Peyer's patch (tissue), 4 donors: ENCODE results near the gene SEMA5A. TPM values are rescaled to one million over a fixed set of nuclear protein-coding genes. Genes with fewer than 3 reads are reported as not detected.

Source experiments
- DNase-seq, 3 donors: peaks; one replicate each; pipeline ENCODE4 v3.0.0-alpha.2; 2017 to 2019
- H3K27ac ChIP-seq, 4 donors: fragments of 200-600 bp; sonication (generic); one replicate each; pipeline ENCODE4 v1.5.1; 2016 to 2019
- H3K27me3 ChIP-seq, 2 donors: fragments of 200-600 bp; sonication (generic); one replicate each; pipeline ENCODE4 v1.5.1; 2019
- H3K36me3 ChIP-seq, 3 donors: fragments of 200-600 bp; sonication (generic); one replicate each; pipeline ENCODE4 v1.5.1; 2016 to 2019
- H3K4me1 ChIP-seq, 4 donors: fragments of 200-600 bp; sonication (generic); one replicate each; pipeline ENCODE4 v1.5.1; 2016 to 2019
- H3K4me3 ChIP-seq, 4 donors: fragments of 200-600 bp; sonication (generic); 1 replicate in 3 of 4; 2 replicates in 1 of 4; pipeline ENCODE4 v1.5.1; 2016 to 2019; ENCODE audit warnings: mild to moderate bottlenecking in 1 of 4
- H3K9me3 ChIP-seq, 4 donors: fragments of 200-600 bp; sonication (generic); one replicate each; pipeline ENCODE4 v1.5.1; 2016 to 2019; ENCODE audit warnings: mild to moderate bottlenecking in 1 of 4
- POLR2A ChIP-seq, 2 donors: fragments of 450-650 bp; IDR thresholded peaks; one replicate each; pipeline ENCODE4 v1.5.1; 2017; ENCODE audit warnings: antibody characterized with exemption in 2 of 2, mild to moderate bottlenecking in 2 of 2, moderate library complexity in 2 of 2
- total RNA-seq, 4 donors: library from RNA; depleted of rRNA; stranded (reverse); fragments of >200 nt; gene quantifications; one replicate each; pipeline ENCODE4 v1.1.0, GENCODE V29; 2016
- TF ChIP-seq, protein P1 (sequence below), 6 experiments: fragments of 450-650 bp in 4 of 6; fragments of 200-600 bp in 2 of 6; sonication (generic) in 1 of 6; IDR thresholded peaks; one replicate each; pipeline ENCODE4 v1.5.1; 2017 to 2019; ENCODE audit warnings: antibody characterized with exemption in 6 of 6, mild to moderate bottlenecking in 3 of 6, moderate library complexity in 1 of 6

SEMA5A gene
- total RNA-seq, 4 donors from 2014 or later, result 11.6 to 22.5 (median 18.2) TPM

- H3K4me3 ChIP-seq, result no peak overlapping the region
- H3K36me3 ChIP-seq, result no peaks in the 10 kb centered on the region
- H3K27ac ChIP-seq, result no peak overlapping the region
- no peak for TF ChIP-seq POLR2A (IDR thresholded peaks at IDR 0.05)
- TF ChIP-seq, protein P1, sequence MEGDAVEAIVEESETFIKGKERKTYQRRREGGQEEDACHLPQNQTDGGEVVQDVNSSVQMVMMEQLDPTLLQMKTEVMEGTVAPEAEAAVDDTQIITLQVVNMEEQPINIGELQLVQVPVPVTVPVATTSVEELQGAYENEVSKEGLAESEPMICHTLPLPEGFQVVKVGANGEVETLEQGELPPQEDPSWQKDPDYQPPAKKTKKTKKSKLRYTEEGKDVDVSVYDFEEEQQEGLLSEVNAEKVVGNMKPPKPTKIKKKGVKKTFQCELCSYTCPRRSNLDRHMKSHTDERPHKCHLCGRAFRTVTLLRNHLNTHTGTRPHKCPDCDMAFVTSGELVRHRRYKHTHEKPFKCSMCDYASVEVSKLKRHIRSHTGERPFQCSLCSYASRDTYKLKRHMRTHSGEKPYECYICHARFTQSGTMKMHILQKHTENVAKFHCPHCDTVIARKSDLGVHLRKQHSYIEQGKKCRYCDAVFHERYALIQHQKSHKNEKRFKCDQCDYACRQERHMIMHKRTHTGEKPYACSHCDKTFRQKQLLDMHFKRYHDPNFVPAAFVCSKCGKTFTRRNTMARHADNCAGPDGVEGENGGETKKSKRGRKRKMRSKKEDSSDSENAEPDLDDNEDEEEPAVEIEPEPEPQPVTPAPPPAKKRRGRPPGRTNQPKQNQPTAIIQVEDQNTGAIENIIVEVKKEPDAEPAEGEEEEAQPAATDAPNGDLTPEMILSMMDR (IDR thresholded peaks at IDR 0.05), result no peak
- DNase-seq, result no peak
- no peaks in the 10 kb centered on the region for H3K27me3 ChIP-seq
- H3K4me1 ChIP-seq, result no peaks in the 10 kb centered on the region
- no peaks in the 10 kb centered on the region for H3K9me3 ChIP-seq
Measured at GRCh38 chr5:9316041-9316440, 229.8 kb downstream of the SEMA5A start.

- Histone ChIP-seq H3K4me3 (no peak overlapping the region), H3K4me1 (no peaks in the 10 kb centered on the region), H3K27me3 (no peaks in the 10 kb centered on the region), H3K36me3 (no peaks in the 10 kb centered on the region), H3K9me3 (no peaks in the 10 kb centered on the region), H3K27ac (no peak overlapping the region)
- no peak for DNase-seq
- no peak for TF ChIP-seq POLR2A (IDR thresholded peaks at IDR 0.05)
- TF ChIP-seq, protein P1 (IDR thresholded peaks at IDR 0.05), result no peak
Measured at GRCh38 chr5:9314558-9314957, 231.3 kb downstream of the SEMA5A start.

- no peaks in the 10 kb centered on the region for H3K27me3 ChIP-seq
- H3K27ac ChIP-seq, result no peak overlapping the region
- no peaks in the 10 kb centered on the region for H3K36me3 ChIP-seq
- H3K4me1 ChIP-seq, result no peaks in the 10 kb centered on the region
- no peak overlapping the region for H3K4me3 ChIP-seq
- no peak for TF ChIP-seq POLR2A (IDR thresholded peaks at IDR 0.05)
- TF ChIP-seq, protein P1 (IDR thresholded peaks at IDR 0.05), result no peak
- DNase-seq, result no peak
- no peaks in the 10 kb centered on the region for H3K9me3 ChIP-seq
Measured at GRCh38 chr5:9313751-9314150, 232.1 kb downstream of the SEMA5A start.

DNA sequence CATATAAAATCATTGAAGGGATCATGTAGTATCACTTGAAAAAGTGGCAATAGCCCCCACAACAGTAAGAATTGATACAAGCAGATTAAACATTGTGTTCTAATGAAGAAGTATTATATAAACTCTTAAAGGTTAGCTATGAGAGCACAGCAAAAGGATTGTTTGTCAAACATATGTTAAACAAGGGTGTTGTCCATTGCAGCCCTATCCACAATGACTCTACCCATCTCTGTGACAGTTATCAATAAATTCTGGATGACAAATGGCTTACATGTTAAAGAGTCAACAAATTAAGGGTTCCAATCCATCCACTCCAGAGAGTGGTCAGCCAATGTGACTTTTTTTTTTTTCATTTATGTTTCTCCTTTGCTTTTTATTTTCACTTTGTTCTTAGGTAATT is 238.7 kb downstream of the SEMA5A start:
- Histone ChIP-seq H3K27me3 (no peaks in the 10 kb centered on the region), H3K4me1 (no peaks in the 10 kb centered on the region), H3K36me3 (no peaks in the 10 kb centered on the region), H3K9me3 (no peaks in the 10 kb centered on the region), H3K27ac (no peak overlapping the region), H3K4me3 (no peak overlapping the region)
- DNase-seq, result no peak
- TF ChIP-seq, protein P1 (IDR thresholded peaks at IDR 0.05), result no peak
- no peak for TF ChIP-seq POLR2A (IDR thresholded peaks at IDR 0.05)

DNA sequence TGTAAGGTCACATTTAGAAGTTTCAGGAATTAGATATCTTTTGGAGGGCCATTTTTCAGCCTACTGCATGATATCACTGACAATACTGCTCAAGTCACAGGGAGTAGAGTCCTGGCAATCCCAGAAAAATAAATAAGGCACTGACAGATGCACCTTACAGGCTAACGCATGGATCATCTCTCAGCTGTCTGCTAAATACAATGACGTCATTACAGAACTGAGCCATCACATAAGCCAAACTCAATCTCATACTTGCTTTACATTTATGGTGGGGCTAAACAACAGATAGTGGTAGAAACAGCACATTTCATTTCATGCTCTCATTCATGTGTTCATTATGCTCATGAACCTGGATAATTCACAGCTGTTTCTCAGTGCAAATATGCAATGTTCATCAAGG is 243.7 kb downstream of the SEMA5A start:
- TF ChIP-seq POLR2A (IDR thresholded peaks at IDR 0.05), result no peak
- TF ChIP-seq, protein P1 (IDR thresholded peaks at IDR 0.05), result no peak
- Histone ChIP-seq H3K4me3 (no peak overlapping the region), H3K27me3 (no peaks in the 10 kb centered on the region), H3K4me1 (no peaks in the 10 kb centered on the region), H3K9me3 (no peaks in the 10 kb centered on the region), H3K36me3 (no peaks in the 10 kb centered on the region), H3K27ac (no peak overlapping the region)
- no peak for DNase-seq

- no peak overlapping the region for H3K27ac ChIP-seq
- H3K27me3 ChIP-seq, result no peaks in the 10 kb centered on the region
- H3K4me1 ChIP-seq, result no peaks in the 10 kb centered on the region
- no peak overlapping the region for H3K4me3 ChIP-seq
- no peak for DNase-seq
- H3K36me3 ChIP-seq, result no peaks in the 10 kb centered on the region
- no peaks in the 10 kb centered on the region for H3K9me3 ChIP-seq
- no peak for TF ChIP-seq POLR2A (IDR thresholded peaks at IDR 0.05)
- TF ChIP-seq, protein P1 (IDR thresholded peaks at IDR 0.05), result no peak
Measured at GRCh38 chr5:9301200-9301599, 244.7 kb downstream of the SEMA5A start.
